Measurements from ENCODE around the gene TMC7. TPM values are rescaled to one million over a fixed set of nuclear protein-coding genes. Genes with fewer than 3 reads are reported as not detected.

Gene TMC7
- total RNA-seq, 1 experiment from 2014 or later = 4.3 TPM

GRCh38 chr16:19077879-19078278, 94.1 kb downstream of the TMC7 start:
- H3K4me2 ChIP-seq (ENCODE audit: insufficient read depth, insufficient read length, low read length) = no peak overlapping the region
- no peaks in the 10 kb centered on the region for H4K20me1 ChIP-seq (ENCODE audit: control insufficient read depth, insufficient read depth, insufficient read length)
- H4K5ac ChIP-seq (ENCODE audit: insufficient read length, low read depth, low read length) = no peak overlapping the region
- H3K4me1 ChIP-seq (ENCODE audit: insufficient read depth, low read length) = no peaks in the 10 kb centered on the region
- no peak overlapping the region for H2AFZ ChIP-seq (ENCODE audit: low read length)
- Mint-ChIP-seq H3K9me3 (peaks cover 0 to 6% of the 10 kb centered on the region in 2 experiments; a peak in 1 of 5 replicates), H3K27ac (no peak overlapping the region), H3K4me3 (no peak overlapping the region), H3K4me1 (no peaks in the 10 kb centered on the region), H3K36me3 (ENCODE audit: insufficient read depth in 1 of 3, low read depth in 3 of 3) (peaks cover 27 to 70% (median 56%) of the 10 kb centered on the region in 3 experiments), H3K27me3 (ENCODE audit: low read depth) (no peaks in the 10 kb centered on the region)
- H3T11ph ChIP-seq (ENCODE audit: low read length) = no peak overlapping the region
- no peak for DNase-seq
- WGBS (ENCODE audit: extremely low coverage, insufficient read length, low lambda C conversion rate) = 100% methylated on average over 1 of the region's 6 CpGs
- H2BK12ac ChIP-seq (ENCODE audit: insufficient read length, low read depth, low read length) = no peak overlapping the region
- no peak overlapping the region for H2AK5ac ChIP-seq (ENCODE audit: insufficient read length, low read length)
- H3K4ac ChIP-seq (ENCODE audit: low read depth, low read length) = no peak overlapping the region
- H3K23ac ChIP-seq (ENCODE audit: insufficient read length, low read depth, low read length) = no peak overlapping the region
- no peak overlapping the region for H2BK15ac ChIP-seq (ENCODE audit: low read depth, low read length)
- H3K56ac ChIP-seq (ENCODE audit: insufficient read length, low read depth, low read length) = no peak overlapping the region
- H3K79me2 ChIP-seq (ENCODE audit: insufficient read depth, low read length) = no peaks in the 10 kb centered on the region
- no peak overlapping the region for H3K9ac ChIP-seq (ENCODE audit: extremely low read depth, insufficient read length, low read length)
- no peak overlapping the region for H2BK120ac ChIP-seq (ENCODE audit: low read depth, low read length, poor library complexity, severe bottlenecking)
- no peak overlapping the region for H2BK5ac ChIP-seq (ENCODE audit: insufficient read length, low read length)
- H4K91ac ChIP-seq (ENCODE audit: insufficient read length, low read depth, low read length) = no peak overlapping the region
- H3K18ac ChIP-seq (ENCODE audit: insufficient read length, low read depth, low read length) = no peak overlapping the region
- no peaks in the 10 kb centered on the region for H3K23me2 ChIP-seq (ENCODE audit: insufficient read length, low read depth, low read length, poor library complexity, severe bottlenecking)
- no peaks in the 10 kb centered on the region for H3K79me1 ChIP-seq (ENCODE audit: insufficient read depth, low read depth, low read length, poor library complexity, severe bottlenecking)
- H3K27me3 ChIP-seq (ENCODE audit: insufficient read depth, low read length) = no peaks in the 10 kb centered on the region
- H3K9me3 ChIP-seq (ENCODE audit: control insufficient read depth, low read depth, low read length) = no peaks in the 10 kb centered on the region
- H4K8ac ChIP-seq (replicated peaks; ENCODE audit: insufficient read length, low read depth, low read length) = no peak overlapping the region
- no peak overlapping the region for H3K27ac ChIP-seq (ENCODE audit: insufficient read length, low read depth, low read length)
- no peak overlapping the region for H2BK20ac ChIP-seq (ENCODE audit: low read depth, low read length, poor library complexity, severe bottlenecking)
- TF ChIP-seq CTCF (conservative IDR thresholded peaks at IDR 0.05) = no peak
- no peak overlapping the region for H3K14ac ChIP-seq (ENCODE audit: insufficient read depth, low read length)
